Fibroblast of villous mesenchyme (primary cell): ENCODE results near the gene AKR1A1. TPM values are rescaled to one million over a fixed set of nuclear protein-coding genes. Genes with fewer than 3 reads are reported as not detected.

Experiments
- DNase-seq: peaks from one replicate; pipeline ENCODE4 v3.0.0-alpha.2; 2010; ENCODE audit warnings: low read depth
- H3K4me3 ChIP-seq: 2 replicates; pipeline ENCODE4 v1.5.1; 2011; ENCODE audit warnings: low read depth, mild to moderate bottlenecking, low read length
- CTCF ChIP-seq: IDR thresholded peaks from 2 replicates; pipeline ENCODE4 v1.5.1; 2012; ENCODE audit warnings: low read depth, mild to moderate bottlenecking, low read length; ENCODE audit not compliant: insufficient read depth
- total RNA-seq: library from RNA; depleted of rRNA; stranded (reverse); fragments of >200 nt; gene quantifications from 2 replicates; pipeline ENCODE4 v1.2.3, GENCODE V29; 2012

The AKR1A1 gene
- total RNA-seq, 1 donor = 158 TPM

DNA sequence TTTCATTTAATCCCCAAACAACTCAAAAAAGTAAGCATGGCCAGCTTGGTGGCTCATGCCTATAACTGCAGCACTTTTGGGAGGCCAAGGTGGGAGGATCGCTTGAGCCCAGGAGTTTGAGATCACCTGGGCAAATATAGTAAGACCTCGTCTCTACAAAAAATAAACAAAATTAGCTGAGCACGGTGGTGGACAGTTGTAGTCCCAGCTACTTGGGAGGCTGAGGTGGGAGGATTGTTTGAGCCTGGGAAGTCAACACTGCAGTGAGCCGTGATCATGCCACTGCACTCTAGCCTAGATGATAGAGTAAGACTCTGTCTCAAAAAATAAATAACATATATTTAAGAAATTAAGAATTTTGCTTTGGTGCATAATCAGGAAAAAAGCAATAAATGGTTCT is 6.1 kb upstream of the AKR1A1 start:
- DNase-seq = no peak
- no peak for TF ChIP-seq CTCF
- H3K4me3 ChIP-seq = no peak overlapping the region

- no peak for TF ChIP-seq CTCF
- H3K4me3 ChIP-seq = no peak overlapping the region
Measured at GRCh38 chr1:45545019-45545493, 5.6 kb upstream of the AKR1A1 start.

DNA sequence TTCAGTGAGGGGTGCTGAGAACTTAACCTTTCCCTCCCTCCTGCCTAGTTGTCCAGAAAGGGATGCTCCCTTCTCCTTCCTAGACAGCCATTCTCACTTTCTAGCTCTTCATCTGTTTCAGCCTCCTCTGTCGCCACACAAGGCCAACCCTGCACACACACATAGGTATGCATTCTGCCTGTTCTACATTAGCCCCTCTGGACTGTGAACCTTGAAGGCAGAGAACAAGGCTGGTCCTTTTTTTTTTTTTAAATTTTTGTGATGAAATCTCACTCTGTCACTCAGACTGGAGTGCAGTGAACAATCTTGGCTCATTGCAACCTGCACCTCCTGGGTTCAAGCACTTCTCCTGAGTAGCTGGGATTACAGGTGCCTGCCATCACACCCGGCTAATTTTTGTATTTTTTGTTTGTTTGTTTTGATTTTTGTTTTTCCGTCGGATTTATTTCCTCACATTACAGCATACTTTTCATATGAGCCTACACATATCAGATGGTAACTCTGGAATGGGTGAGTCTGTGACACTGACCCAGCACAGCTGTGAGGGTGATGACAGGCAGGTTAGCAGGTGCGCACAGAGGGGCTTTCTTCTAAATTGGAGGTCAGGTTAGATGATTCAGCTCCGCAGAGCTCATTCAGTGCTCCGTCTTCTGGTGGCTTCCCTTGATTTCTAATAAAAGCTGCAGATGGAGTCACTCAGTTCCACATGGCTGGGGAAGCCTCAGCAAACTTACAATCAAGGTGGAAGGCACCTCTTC is 4.9 kb upstream of the AKR1A1 start:
- no peak overlapping the region for H3K4me3 ChIP-seq
- TF ChIP-seq CTCF = no peak
- DNase-seq = no peak

More at GRCh38 chr1:45545019-45545493, 5.6 kb upstream of the AKR1A1 start:
- DNase-seq = no peak

DNA sequence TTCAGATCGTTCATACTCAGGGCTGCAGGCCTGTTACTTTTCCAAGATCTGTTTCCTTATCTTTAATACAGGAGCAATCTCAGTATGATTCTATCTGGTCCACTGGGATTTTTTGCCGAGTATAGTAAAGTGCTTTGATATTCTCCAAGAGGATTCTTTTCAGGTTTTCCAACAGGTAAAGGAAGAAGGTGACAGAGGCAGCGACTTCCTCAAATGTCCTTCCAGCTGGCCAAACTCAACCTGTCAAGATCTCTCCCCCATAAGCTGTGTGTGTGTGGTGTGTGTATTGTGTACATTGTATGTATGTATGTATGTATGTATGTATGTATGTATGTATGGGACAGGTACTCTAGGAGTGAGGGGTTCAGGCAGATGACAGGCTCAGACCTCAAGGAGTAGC is 1.1 kb downstream of the AKR1A1 start:
- TF ChIP-seq CTCF = no peak
- DNase-seq = no peak
- H3K4me3 ChIP-seq = peak overlapping the region; percentile 77

DNA sequence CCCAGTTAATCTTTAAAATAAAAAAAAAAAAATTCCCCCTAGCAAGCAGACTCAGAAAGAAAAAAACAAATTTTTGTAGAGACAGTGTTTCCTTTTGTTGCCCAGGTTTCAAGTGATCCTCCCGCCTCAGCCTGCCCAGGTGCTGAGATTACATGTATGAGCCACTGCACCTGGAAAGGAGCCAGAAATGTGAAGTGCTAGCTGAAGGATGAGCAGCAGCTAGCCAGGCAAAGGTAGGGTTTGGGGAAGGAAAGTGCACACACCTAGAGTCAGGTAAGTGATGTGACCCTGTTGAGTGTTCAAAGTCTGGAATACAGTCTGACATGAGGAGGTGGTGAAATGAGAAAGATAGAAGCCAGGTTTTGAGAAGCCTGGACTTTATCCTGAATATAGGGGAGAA is 1.7 kb downstream of the AKR1A1 start:
- peak overlapping the region; percentile 77 for H3K4me3 ChIP-seq
- no peak for TF ChIP-seq CTCF
- DNase-seq = no peak

- H3K4me3 ChIP-seq = no peak overlapping the region
- DNase-seq = no peak
- TF ChIP-seq CTCF = no peak
Measured at GRCh38 chr1:45554198-45554597, 3.6 kb downstream of the AKR1A1 start.
